OCI-LY3 (cell line): ENCODE results near the gene ROBO2.

Experiments used
- EZH2phosphoT487 ChIP-seq: fragments of 200-600 bp; shearing (Covaris generic); IDR thresholded peaks from 2 replicates; pipeline ENCODE4 v1.6.1; 2018; ENCODE audit warnings: antibody characterized with exemption, mixed run types, low read depth
- TF ChIP-seq, protein P1 (sequence below): fragments of 200-600, 300-600 bp; sonication (generic); IDR thresholded peaks from 2 replicates; pipeline ENCODE4 v1.5.1; 2014; ENCODE audit warnings: antibody characterized with exemption, low read length, low read depth

DNA sequence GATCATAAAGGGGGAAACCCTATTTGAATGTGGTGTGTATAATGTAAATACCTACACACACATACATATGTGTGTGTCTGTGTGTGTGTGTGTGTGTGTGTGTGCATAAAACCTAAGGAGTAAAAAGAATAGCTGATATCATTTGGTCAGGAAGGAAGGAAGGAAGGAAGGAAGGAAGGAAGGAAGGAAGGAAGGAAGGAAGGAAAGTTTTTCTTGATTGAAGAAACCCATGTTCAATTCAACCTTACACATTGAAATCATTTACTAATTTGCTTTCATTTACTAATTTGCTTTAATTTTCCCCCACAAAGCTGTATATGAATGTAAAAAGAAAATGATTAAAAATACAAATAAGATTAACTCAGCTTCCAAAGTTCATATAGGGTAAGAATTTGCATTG, 386.6 kb downstream of the ROBO2 start:
- TF ChIP-seq, protein P1, sequence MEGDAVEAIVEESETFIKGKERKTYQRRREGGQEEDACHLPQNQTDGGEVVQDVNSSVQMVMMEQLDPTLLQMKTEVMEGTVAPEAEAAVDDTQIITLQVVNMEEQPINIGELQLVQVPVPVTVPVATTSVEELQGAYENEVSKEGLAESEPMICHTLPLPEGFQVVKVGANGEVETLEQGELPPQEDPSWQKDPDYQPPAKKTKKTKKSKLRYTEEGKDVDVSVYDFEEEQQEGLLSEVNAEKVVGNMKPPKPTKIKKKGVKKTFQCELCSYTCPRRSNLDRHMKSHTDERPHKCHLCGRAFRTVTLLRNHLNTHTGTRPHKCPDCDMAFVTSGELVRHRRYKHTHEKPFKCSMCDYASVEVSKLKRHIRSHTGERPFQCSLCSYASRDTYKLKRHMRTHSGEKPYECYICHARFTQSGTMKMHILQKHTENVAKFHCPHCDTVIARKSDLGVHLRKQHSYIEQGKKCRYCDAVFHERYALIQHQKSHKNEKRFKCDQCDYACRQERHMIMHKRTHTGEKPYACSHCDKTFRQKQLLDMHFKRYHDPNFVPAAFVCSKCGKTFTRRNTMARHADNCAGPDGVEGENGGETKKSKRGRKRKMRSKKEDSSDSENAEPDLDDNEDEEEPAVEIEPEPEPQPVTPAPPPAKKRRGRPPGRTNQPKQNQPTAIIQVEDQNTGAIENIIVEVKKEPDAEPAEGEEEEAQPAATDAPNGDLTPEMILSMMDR: no peak
- TF ChIP-seq EZH2phosphoT487: no peak
